ENCODE results near the gene B4GALT4.

DNA sequence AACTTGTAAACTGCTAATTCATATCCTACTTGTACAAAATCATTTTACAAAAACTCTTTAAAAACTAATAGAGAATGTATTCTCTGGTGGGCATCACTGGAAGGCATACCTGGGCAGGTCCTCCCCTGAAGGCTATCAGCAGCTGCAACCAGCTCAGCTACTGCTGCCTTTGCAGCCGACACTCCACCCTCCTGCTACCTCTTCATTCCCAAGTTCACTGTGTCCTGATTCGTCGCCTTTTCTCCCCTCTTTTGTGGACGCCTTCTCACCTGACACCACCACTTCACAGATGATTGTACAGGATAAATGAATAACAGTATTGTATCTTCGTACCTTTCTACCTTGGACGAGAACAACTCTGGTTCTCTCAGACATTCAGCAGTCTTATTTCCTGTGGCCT lies 28.9 kb downstream of the B4GALT4 start:
- TF ChIP-seq, protein P1, sequence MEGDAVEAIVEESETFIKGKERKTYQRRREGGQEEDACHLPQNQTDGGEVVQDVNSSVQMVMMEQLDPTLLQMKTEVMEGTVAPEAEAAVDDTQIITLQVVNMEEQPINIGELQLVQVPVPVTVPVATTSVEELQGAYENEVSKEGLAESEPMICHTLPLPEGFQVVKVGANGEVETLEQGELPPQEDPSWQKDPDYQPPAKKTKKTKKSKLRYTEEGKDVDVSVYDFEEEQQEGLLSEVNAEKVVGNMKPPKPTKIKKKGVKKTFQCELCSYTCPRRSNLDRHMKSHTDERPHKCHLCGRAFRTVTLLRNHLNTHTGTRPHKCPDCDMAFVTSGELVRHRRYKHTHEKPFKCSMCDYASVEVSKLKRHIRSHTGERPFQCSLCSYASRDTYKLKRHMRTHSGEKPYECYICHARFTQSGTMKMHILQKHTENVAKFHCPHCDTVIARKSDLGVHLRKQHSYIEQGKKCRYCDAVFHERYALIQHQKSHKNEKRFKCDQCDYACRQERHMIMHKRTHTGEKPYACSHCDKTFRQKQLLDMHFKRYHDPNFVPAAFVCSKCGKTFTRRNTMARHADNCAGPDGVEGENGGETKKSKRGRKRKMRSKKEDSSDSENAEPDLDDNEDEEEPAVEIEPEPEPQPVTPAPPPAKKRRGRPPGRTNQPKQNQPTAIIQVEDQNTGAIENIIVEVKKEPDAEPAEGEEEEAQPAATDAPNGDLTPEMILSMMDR (IDR thresholded peaks at IDR 0.05): no peak
- TF ChIP-seq RFX5 (IDR thresholded peaks at IDR 0.05): no peak
- TF ChIP-seq SMC3 (IDR thresholded peaks at IDR 0.05): no peak
- no peak for TF ChIP-seq RNF2 (IDR thresholded peaks at IDR 0.05; ENCODE audit: borderline replicate concordance, low read depth)
- TF ChIP-seq, protein P2, sequence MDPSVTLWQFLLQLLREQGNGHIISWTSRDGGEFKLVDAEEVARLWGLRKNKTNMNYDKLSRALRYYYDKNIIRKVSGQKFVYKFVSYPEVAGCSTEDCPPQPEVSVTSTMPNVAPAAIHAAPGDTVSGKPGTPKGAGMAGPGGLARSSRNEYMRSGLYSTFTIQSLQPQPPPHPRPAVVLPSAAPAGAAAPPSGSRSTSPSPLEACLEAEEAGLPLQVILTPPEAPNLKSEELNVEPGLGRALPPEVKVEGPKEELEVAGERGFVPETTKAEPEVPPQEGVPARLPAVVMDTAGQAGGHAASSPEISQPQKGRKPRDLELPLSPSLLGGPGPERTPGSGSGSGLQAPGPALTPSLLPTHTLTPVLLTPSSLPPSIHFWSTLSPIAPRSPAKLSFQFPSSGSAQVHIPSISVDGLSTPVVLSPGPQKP (IDR thresholded peaks at IDR 0.05; ENCODE audit: low read depth, low read length): no peak
- TF ChIP-seq, protein P3, sequence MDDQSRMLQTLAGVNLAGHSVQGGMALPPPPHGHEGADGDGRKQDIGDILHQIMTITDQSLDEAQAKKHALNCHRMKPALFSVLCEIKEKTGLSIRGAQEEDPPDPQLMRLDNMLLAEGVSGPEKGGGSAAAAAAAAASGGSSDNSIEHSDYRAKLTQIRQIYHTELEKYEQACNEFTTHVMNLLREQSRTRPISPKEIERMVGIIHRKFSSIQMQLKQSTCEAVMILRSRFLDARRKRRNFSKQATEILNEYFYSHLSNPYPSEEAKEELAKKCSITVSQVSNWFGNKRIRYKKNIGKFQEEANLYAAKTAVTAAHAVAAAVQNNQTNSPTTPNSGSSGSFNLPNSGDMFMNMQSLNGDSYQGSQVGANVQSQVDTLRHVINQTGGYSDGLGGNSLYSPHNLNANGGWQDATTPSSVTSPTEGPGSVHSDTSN (IDR thresholded peaks at IDR 0.05): no peak

Data from A549 (cell line).